Neural progenitor cell (in vitro differentiated cells): Measurements from ENCODE around the gene TPI1.

Source experiments
- EZH2 ChIP-seq: fragments of 200-600 bp; sonication (generic); IDR thresholded peaks from 2 replicates; pipeline ENCODE4 v1.6.1; 2017; ENCODE audit warnings: antibody characterized with exemption, mild to moderate bottlenecking, moderate library complexity
- EZH2phosphoT487 ChIP-seq: fragments of 200-600 bp; sonication (generic); IDR thresholded peaks from 2 replicates; pipeline ENCODE4 v1.6.1; 2017; ENCODE audit warnings: antibody characterized with exemption
- TF ChIP-seq, protein P1 (sequence below): fragments of 200-600 bp; sonication (generic); IDR thresholded peaks from 2 replicates; pipeline ENCODE4 v1.5.1; 2017; ENCODE audit warnings: antibody characterized with exemption, mild to moderate bottlenecking

- TF ChIP-seq, protein P1, sequence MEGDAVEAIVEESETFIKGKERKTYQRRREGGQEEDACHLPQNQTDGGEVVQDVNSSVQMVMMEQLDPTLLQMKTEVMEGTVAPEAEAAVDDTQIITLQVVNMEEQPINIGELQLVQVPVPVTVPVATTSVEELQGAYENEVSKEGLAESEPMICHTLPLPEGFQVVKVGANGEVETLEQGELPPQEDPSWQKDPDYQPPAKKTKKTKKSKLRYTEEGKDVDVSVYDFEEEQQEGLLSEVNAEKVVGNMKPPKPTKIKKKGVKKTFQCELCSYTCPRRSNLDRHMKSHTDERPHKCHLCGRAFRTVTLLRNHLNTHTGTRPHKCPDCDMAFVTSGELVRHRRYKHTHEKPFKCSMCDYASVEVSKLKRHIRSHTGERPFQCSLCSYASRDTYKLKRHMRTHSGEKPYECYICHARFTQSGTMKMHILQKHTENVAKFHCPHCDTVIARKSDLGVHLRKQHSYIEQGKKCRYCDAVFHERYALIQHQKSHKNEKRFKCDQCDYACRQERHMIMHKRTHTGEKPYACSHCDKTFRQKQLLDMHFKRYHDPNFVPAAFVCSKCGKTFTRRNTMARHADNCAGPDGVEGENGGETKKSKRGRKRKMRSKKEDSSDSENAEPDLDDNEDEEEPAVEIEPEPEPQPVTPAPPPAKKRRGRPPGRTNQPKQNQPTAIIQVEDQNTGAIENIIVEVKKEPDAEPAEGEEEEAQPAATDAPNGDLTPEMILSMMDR: no peak
- TF ChIP-seq EZH2phosphoT487 (no peak), EZH2 (no peak)
These were observed 36.9 kb upstream of the TPI1 start for GRCh38 chr12:6830286-6830890.
